BJ (cell line): Measurements from ENCODE around the gene HMOX2. TPM values are rescaled to one million over a fixed set of nuclear protein-coding genes. Genes with fewer than 3 reads are reported as not detected.

Source experiments
- CTCF ChIA-PET: fragments of 350-600 bp; formaldehyde crosslinking; extraction: SDS; loops from one replicate; lab custom pipeline; 2021; ENCODE audit warnings: antibody characterized with exemption, inconsistent platforms; lab: Yijun Ruan, JAX
- POLR2A ChIA-PET: fragments of 300-600 bp; sonication (Branson Sonifier 250); formaldehyde crosslinking; extraction: SDS; loops from one replicate; lab custom pipeline; 2021; ENCODE audit warnings: antibody characterized with exemption; lab: Charles Lee
- DNase-seq: peaks from one replicate; pipeline ENCODE4 v3.0.0-alpha.2; 2011; ENCODE audit warnings: low read depth
- H3K27me3 ChIP-seq: 2 replicates; pipeline ENCODE4 v1.6.0; 2011; ENCODE audit warnings: low read length; ENCODE audit not compliant: control insufficient read depth, insufficient read depth
- H3K36me3 ChIP-seq: 2 replicates; pipeline ENCODE4 v1.5.1; 2011; ENCODE audit warnings: low read length; ENCODE audit not compliant: control insufficient read depth, insufficient read depth
- H3K4me3 ChIP-seq: 2 replicates; pipeline ENCODE4 v1.5.1; 2011; ENCODE audit warnings: low read depth, mild to moderate bottlenecking, control low read depth, low read length
- polyA minus RNA-seq: library from RNA; depleted of rRNA, polyadenylated mRNA; stranded (reverse); fragments of >200 nt; gene quantifications from 2 replicates; pipeline ENCODE4 v1.2.3, GENCODE V29; 2011; rRNA and poly(A)+ RNA removed
- polyA plus RNA-seq: library from polyadenylated mRNA; depleted of rRNA; stranded (reverse); fragments of >200 nt; gene quantifications from 2 replicates; pipeline ENCODE4 v1.2.3, GENCODE V29; 2011; rRNA removed
- TF ChIP-seq, protein P1 (sequence below): IDR thresholded peaks from 2 replicates; pipeline ENCODE4 v1.5.1; 2011; ENCODE audit warnings: low read depth, mild to moderate bottlenecking, control low read depth, inconsistent platforms, low read length, moderate library complexity; ENCODE audit not compliant: insufficient read depth

The HMOX2 gene, protein sequence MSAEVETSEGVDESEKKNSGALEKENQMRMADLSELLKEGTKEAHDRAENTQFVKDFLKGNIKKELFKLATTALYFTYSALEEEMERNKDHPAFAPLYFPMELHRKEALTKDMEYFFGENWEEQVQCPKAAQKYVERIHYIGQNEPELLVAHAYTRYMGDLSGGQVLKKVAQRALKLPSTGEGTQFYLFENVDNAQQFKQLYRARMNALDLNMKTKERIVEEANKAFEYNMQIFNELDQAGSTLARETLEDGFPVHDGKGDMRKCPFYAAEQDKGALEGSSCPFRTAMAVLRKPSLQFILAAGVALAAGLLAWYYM
- polyA plus RNA-seq (43.5 and 59.5 TPM in 2 replicates), polyA minus RNA-seq (22.5 and 31.5 TPM in 2 replicates)

DNA sequence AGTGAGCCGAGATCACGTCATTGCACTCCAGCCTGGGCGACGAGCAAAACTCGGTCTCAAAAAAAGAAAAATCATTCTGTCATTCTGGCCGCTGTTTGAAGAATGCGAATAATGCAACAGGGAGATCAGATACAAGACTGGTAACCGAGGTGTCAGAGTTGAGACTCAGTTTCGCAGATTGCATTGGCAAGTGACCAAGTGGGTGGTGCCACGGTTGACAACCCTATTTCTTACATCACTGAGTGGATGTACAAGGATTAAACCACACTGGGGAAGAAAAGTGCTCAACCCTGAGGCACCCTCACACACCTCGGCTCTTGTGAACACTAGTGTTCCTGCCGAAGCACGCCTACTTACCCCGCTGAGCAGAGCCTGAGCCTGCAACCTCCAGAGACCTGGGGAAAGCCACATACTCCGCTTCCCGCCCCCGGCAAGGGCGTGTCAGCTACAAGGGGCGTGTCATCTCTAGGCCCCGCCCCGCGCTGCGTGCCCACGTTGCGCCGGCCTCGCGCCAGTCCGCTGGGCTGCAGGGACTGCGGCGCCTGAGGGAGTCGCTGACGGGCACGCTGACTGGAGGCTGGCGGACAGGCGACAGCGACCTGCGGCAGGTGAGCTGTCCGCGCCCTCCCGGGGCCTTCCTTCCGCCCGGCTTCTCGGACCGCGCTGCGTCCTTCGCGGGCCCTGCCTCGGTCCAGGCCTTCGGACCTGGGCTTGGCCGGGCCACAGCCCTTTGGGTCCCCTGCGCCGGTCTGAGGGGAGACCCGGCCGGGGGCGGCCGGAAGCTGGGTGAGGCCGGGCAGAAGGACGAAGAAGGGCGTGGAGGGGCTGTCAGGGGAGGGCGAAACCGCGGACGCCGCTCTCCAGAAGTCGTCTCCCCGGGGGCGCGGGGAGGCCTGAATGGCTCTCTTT, at the start of gene HMOX2:
Gene HMOX2, plus strand, starts transcription at position 519 of the 909 bp plus-strand sequence. CDS start 29,127 bp downstream, outside the sequence.
- Histone ChIP-seq H3K4me3 (peak within 1 kb of the TSS; percentile 78), H3K27me3 (no peaks in the 10 kb centered on the region), H3K36me3 (no peaks in the 10 kb centered on the region)
- TF ChIP-seq, protein P1, sequence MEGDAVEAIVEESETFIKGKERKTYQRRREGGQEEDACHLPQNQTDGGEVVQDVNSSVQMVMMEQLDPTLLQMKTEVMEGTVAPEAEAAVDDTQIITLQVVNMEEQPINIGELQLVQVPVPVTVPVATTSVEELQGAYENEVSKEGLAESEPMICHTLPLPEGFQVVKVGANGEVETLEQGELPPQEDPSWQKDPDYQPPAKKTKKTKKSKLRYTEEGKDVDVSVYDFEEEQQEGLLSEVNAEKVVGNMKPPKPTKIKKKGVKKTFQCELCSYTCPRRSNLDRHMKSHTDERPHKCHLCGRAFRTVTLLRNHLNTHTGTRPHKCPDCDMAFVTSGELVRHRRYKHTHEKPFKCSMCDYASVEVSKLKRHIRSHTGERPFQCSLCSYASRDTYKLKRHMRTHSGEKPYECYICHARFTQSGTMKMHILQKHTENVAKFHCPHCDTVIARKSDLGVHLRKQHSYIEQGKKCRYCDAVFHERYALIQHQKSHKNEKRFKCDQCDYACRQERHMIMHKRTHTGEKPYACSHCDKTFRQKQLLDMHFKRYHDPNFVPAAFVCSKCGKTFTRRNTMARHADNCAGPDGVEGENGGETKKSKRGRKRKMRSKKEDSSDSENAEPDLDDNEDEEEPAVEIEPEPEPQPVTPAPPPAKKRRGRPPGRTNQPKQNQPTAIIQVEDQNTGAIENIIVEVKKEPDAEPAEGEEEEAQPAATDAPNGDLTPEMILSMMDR = peak; percentile 44
- ChIA-PET CTCF (interaction anchor here (1.3 to 3.8 kb wide), 7 partner anchors 10 to 35 kb away, joined by 3 to 23 read pairs (median 4); no protein-coding TSS in a partner anchor), POLR2A (no interaction called here)
- no peak for DNase-seq

DNA sequence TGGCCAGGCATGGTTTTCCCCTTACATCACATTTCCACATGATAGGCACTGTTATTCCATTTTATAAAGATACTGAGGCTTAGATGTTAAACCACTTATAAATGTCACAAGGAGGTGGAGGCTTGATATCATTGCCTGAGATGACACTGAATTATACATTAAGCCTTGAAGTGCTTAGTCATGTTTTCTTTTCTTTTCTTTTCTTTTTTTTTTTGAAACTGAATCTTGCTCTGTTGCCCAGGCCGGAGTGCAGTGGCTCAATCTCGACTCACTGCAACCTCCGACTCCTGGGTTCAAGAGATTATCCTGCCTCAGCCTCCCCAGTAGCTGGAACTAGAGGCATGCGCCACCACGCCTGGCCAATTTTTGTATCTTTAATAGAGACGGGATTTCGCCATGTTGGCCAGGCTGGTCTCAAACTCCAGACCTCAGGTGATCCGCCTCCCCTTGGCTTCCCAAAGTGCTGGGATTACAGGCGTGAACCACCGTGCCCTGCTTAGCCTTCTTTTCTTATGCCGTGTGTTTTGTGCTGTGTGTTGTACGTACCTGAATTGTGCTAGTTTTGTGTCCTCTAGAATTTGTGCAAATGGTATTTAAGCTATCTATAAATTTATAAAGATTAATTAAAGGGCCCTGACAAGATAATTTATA, 49.4 kb upstream of the HMOX2 start:
- H3K27me3 ChIP-seq = no peaks in the 10 kb centered on the region
- no peak for DNase-seq
- TF ChIP-seq, protein P1 = no peak
- POLR2A ChIA-PET = no interaction called here
- 0 out of 2 replicates have a peak, but pooled peaks cover 1% of the 10 kb centered on the region for H3K36me3 ChIP-seq
- CTCF ChIA-PET = interaction anchor here (0.5 to 0.6 kb wide), 2 partner anchors 42 to 111 kb away, joined by 3 to 4 read pairs; no protein-coding TSS in a partner anchor
- peak overlapping the region; percentile 59 for H3K4me3 ChIP-seq

DNA sequence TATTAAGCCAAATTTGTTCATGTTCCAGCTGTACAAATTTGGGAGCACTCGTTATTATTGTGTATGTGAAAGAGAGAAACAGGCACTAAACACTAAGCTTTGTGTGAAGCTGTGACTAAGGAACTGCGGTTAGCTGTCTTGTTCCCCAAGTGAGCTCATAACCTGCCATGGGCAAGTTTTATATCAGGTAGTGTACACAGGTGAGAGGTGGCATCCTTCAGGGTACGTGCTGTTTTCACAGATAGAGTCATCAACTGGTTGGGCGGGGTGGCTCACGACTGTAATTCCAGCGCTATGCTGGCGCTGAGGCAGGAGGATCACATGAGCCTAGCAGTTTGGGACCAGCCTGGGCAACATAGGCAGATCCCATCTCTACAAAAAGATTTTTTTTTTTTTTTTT, 47.7 kb upstream of the HMOX2 start:
- ChIA-PET CTCF (no interaction called here), POLR2A (no interaction called here)
- TF ChIP-seq, protein P1 = no peak
- Histone ChIP-seq H3K4me3 (no peak overlapping the region), H3K36me3 (0 out of 2 replicates have a peak, but pooled peaks cover 1% of the 10 kb centered on the region), H3K27me3 (no peaks in the 10 kb centered on the region)
- no peak for DNase-seq

DNA sequence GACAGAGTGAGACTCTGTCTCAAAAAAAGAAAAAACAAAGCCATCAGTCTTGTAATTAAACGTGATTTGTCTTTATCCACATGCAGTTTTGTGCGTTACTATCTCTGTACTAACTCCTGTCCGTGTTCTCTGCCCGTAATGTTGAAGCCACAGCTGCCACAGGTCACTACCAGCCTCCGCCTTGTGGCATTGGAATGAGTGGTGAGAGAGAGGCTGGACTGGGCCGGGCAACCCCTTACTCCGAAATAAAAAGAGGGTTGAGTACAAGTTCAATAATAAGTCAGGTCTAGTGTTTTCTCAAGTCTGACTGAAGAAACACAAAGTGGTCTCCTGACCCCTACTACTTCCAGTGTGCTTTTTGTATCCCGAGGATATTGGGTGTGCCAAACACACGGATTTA, 45.2 kb upstream of the HMOX2 start:
- TF ChIP-seq, protein P1 = no peak
- DNase-seq = no peak
- no peak overlapping the region for H3K4me3 ChIP-seq
- H3K36me3 ChIP-seq = peaks cover 4% of the 10 kb centered on the region; the same call in 1 of the 2 replicates
- ChIA-PET POLR2A (no interaction called here), CTCF (interaction anchor here (0.7 kb wide), 1 partner anchor 159 kb away, joined by 3 read pairs; no protein-coding TSS in a partner anchor)
- H3K27me3 ChIP-seq = no peaks in the 10 kb centered on the region
